GM18498 (cell line): ENCODE measurements around the gene FTH1.

Source experiments
- ATAC-seq: cut with Tn5 transposase; IDR thresholded peaks from one replicate; pipeline ENCODE4 v1.9.1; 2021; ENCODE audit warnings: mild to moderate bottlenecking, moderate library complexity; ENCODE audit not compliant: unreplicated experiment

FTH1 gene

GRCh38 chr11:61949169-61950034 lies 18.0 kb downstream of the FTH1 start:
- no peak for ATAC-seq

GRCh38 chr11:61948505-61948904 lies 18.9 kb downstream of the FTH1 start:
- no peak for ATAC-seq

- ATAC-seq, result no peak
Measured at GRCh38 chr11:61947486-61948210, 19.8 kb downstream of the FTH1 start.

- ATAC-seq, result no peak
Measured at GRCh38 chr11:61946894-61947293, 20.5 kb downstream of the FTH1 start.

GRCh38 chr11:61945191-61945590 lies 22.2 kb downstream of the FTH1 start:
- ATAC-seq, result no peak

GRCh38 chr11:61940466-61940865 lies 27.0 kb downstream of the FTH1 start:
- no peak for ATAC-seq

GRCh38 chr11:61935861-61936260 lies 31.6 kb downstream of the FTH1 start:
- no peak for ATAC-seq

- no peak for ATAC-seq
Measured at GRCh38 chr11:61930933-61931332, 36.5 kb downstream of the FTH1 start.

GRCh38 chr11:61928606-61929005 lies 38.8 kb downstream of the FTH1 start:
- ATAC-seq, result no peak

GRCh38 chr11:61927501-61927900 lies 39.9 kb downstream of the FTH1 start:
- no peak for ATAC-seq

GRCh38 chr11:61926235-61926634 lies 41.2 kb downstream of the FTH1 start:
- ATAC-seq, result no peak

GRCh38 chr11:61925736-61926135 lies 41.7 kb downstream of the FTH1 start:
- no peak for ATAC-seq

- ATAC-seq, result no peak
Measured at GRCh38 chr11:61924064-61924455, 43.4 kb downstream of the FTH1 start.

- ATAC-seq, result no peak
Measured at GRCh38 chr11:61923166-61924063, 44.0 kb downstream of the FTH1 start.

- ATAC-seq, result no peak
Measured at GRCh38 chr11:61922539-61922938, 44.9 kb downstream of the FTH1 start.

GRCh38 chr11:61921446-61921845 lies 46.0 kb downstream of the FTH1 start:
- ATAC-seq, result no peak

GRCh38 chr11:61919705-61920631 lies 47.5 kb downstream of the FTH1 start:
- no peak for ATAC-seq

GRCh38 chr11:61918938-61919704 lies 48.3 kb downstream of the FTH1 start:
- ATAC-seq, result no peak

- ATAC-seq, result no peak
Measured at GRCh38 chr11:61918251-61918937, 49.0 kb downstream of the FTH1 start.
